Activated B cell treated with CpG ODN at 0.5 μM for 24 hours (primary cell): ENCODE measurements around the gene FAM120B. TPM values are rescaled to one million over a fixed set of nuclear protein-coding genes. Genes with fewer than 3 reads are reported as not detected.

ENCODE experiments used
- ATAC-seq: fragments of 200-7000 bp; cut with Tn5 transposase; one replicate; pipeline ENCODE4 v1.10.0; 2021; ENCODE audit warnings: low read depth, mild to moderate bottlenecking, moderate library complexity
- CTCF ChIA-PET: fragments of 350-600 bp; sonication (Branson Sonifier 250); formaldehyde crosslinking; loops from one replicate; lab custom pipeline; 2021; ENCODE audit warnings: antibody characterized with exemption; lab: Charles Lee
- POLR2A ChIA-PET: fragments of 350-600 bp; sonication (Branson Sonifier 250); formaldehyde crosslinking; loops from one replicate; lab custom pipeline; 2021; ENCODE audit warnings: antibody characterized with exemption; lab: Charles Lee
- DNase-seq: peaks from one replicate; pipeline ENCODE4 v3.0.0; 2022
- H3K27ac Mint-ChIP-seq: one replicate; pipeline ENCODE4 v1.8.0; 2020; ENCODE audit warnings: mixed read lengths
- H3K27me3 Mint-ChIP-seq: one replicate; pipeline ENCODE4 v1.8.0; 2021; ENCODE audit warnings: mixed read lengths
- H3K36me3 Mint-ChIP-seq: one replicate; pipeline ENCODE4 v1.8.0; 2021; ENCODE audit warnings: low read depth, mixed read lengths
- H3K4me1 Mint-ChIP-seq: one replicate; pipeline ENCODE4 v1.8.0; 2021; ENCODE audit warnings: mixed read lengths
- H3K4me3 Mint-ChIP-seq: one replicate; pipeline ENCODE4 v1.8.0; 2020; ENCODE audit warnings: mild to moderate bottlenecking, mixed read lengths
- H3K9me3 Mint-ChIP-seq: one replicate; pipeline ENCODE4 v1.8.0; 2020; ENCODE audit warnings: mixed read lengths
- intact Hi-C: fragments of 100-400 bp; cut with micrococcal nuclease; formaldehyde crosslinking; loops from one replicate; pipeline ENCODE4 v1.15.1; 2024
- total RNA-seq: library from RNA; stranded (reverse); gene quantifications from 2 replicates; pipeline ENCODE4 v1.2.3, GENCODE V29; 2022
- TF ChIP-seq, protein P1 (sequence below): fragments of 200-600 bp; IDR thresholded peaks from one replicate; pipeline ENCODE4 v1.8.0; 2022; ENCODE audit warnings: antibody characterized with exemption, mild to moderate bottlenecking

Gene FAM120B
- total RNA-seq, 1 donor from 2014 or later: 35.1 TPM

DNA sequence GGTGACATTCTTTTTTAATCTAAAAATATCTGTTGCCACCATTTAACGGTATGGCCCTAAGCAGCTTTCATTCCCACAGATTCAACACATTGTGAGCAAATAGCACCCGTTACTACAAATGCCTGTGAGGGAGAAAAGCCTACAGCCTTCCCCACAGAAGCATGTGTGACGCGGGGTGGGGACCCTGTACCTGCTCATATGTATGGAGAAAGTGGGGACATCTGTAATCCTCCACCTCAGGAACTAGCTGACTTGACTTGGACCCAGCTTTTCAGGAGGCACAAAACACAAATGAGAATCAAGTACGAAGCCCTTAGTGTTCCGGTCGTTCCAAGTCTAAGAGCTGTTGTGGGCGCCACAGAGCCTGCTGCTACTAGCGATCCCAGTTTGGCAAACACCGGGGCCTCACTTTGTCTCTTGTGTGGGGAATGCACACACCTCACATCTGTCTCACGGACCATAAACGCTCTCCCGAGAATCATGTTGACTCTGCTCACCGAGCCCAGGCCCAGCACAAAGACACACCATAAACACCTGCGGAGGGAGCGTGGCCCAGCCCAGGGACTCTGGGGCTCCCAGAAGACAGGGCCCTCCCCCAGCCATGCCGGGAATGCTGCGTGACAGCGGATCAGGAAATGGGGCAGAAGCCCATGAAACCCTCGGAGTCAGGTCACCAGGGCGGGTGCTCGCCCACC lies 37.3 kb upstream of the FAM120B start:
- intact Hi-C loops: no loop called here
- no peaks in the 10 kb centered on the region for H3K9me3 Mint-ChIP-seq
- no peak overlapping the region for H3K27ac Mint-ChIP-seq
- ATAC-seq: no peak
- H3K27me3 Mint-ChIP-seq: no peaks in the 10 kb centered on the region
- TF ChIP-seq, protein P1, sequence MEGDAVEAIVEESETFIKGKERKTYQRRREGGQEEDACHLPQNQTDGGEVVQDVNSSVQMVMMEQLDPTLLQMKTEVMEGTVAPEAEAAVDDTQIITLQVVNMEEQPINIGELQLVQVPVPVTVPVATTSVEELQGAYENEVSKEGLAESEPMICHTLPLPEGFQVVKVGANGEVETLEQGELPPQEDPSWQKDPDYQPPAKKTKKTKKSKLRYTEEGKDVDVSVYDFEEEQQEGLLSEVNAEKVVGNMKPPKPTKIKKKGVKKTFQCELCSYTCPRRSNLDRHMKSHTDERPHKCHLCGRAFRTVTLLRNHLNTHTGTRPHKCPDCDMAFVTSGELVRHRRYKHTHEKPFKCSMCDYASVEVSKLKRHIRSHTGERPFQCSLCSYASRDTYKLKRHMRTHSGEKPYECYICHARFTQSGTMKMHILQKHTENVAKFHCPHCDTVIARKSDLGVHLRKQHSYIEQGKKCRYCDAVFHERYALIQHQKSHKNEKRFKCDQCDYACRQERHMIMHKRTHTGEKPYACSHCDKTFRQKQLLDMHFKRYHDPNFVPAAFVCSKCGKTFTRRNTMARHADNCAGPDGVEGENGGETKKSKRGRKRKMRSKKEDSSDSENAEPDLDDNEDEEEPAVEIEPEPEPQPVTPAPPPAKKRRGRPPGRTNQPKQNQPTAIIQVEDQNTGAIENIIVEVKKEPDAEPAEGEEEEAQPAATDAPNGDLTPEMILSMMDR: no peak
- CTCF ChIA-PET: no interaction called here
- H3K36me3 Mint-ChIP-seq: no peaks in the 10 kb centered on the region
- no peak overlapping the region for H3K4me3 Mint-ChIP-seq
- POLR2A ChIA-PET: no interaction called here
- DNase-seq: no peak
- H3K4me1 Mint-ChIP-seq: peaks cover 22% of the 10 kb centered on the region

DNA sequence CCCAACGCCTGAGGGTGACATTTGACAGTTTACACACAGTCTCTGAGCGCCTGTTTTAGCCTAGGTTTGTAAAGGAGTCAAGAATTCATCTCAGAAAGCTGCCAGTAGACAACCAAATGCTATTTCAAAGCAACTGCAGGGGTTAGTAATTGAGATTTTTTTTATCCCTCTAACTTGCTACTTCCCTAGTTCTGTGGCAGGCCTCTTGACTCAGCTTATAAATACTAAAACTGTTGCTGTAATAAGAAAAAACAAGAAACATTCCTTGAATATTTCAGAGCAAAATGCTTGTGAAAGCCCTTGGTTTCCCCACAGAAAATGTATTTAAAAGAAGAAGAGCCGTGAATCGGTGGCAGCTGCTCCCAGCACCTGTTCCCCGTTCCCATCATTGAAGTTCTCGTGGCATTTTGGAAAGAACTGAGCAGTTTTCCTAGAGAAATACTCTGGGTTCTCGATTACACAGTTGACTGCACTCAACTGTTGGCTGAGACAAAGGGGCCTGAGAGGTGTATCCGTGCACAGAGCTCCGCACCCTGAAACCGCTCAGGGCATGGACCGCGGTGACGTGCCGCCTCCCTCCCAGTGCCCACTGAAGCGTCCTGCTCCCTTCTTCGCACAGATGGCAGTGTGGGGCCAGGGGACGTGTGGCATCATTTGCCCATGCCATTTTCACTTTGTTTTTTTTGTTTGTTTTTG lies 36.6 kb upstream of the FAM120B start:
- intact Hi-C loops: no loop called here
- ChIA-PET POLR2A (no interaction called here), CTCF (no interaction called here)
- no peaks in the 10 kb centered on the region for H3K9me3 Mint-ChIP-seq
- peaks cover 22% of the 10 kb centered on the region for H3K4me1 Mint-ChIP-seq
- ATAC-seq: no peak
- H3K27ac Mint-ChIP-seq: no peak overlapping the region
- no peaks in the 10 kb centered on the region for H3K36me3 Mint-ChIP-seq
- TF ChIP-seq, protein P1: no peak
- H3K4me3 Mint-ChIP-seq: peak overlapping the region; percentile 28
- no peak for DNase-seq
- H3K27me3 Mint-ChIP-seq: no peaks in the 10 kb centered on the region

DNA sequence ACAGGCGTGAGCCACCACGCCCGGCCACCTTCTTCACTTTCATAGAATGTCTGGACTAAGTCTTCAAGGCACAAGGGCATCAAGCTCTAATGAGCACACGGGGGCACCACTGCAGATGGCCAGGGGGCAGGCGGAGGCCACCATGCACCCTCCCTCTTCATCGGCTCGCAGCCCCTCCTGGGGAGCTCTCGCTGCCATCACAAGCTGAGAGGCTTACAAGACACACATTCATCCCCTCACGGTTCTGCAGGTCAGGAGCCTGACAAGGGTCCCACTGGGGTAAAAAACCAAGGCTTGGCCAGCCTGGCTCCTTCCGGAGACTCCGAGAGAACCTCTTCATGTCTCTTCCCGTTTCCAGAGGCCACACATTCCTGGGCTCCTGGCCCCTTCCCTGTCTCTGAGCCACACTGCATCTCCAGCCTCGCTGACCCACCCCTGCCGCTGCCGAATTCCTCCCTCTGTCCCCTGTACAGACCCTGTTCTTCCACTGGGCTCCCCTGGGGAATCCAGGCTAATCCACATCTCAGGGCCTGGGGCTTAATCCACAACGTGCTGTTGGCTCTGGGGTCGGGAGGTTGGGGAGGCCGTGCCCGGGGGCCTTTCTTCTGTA lies 35.5 kb upstream of the FAM120B start:
- Mint-ChIP-seq H3K27ac (no peak overlapping the region), H3K36me3 (no peaks in the 10 kb centered on the region), H3K9me3 (no peaks in the 10 kb centered on the region), H3K4me1 (peaks cover 22% of the 10 kb centered on the region), H3K4me3 (peak overlapping the region; percentile 87), H3K27me3 (no peaks in the 10 kb centered on the region)
- CTCF ChIA-PET: no interaction called here
- intact Hi-C loops: no loop called here
- ATAC-seq (no peak), DNase-seq (no peak)
- POLR2A ChIA-PET: no interaction called here
- TF ChIP-seq, protein P1: no peak

DNA sequence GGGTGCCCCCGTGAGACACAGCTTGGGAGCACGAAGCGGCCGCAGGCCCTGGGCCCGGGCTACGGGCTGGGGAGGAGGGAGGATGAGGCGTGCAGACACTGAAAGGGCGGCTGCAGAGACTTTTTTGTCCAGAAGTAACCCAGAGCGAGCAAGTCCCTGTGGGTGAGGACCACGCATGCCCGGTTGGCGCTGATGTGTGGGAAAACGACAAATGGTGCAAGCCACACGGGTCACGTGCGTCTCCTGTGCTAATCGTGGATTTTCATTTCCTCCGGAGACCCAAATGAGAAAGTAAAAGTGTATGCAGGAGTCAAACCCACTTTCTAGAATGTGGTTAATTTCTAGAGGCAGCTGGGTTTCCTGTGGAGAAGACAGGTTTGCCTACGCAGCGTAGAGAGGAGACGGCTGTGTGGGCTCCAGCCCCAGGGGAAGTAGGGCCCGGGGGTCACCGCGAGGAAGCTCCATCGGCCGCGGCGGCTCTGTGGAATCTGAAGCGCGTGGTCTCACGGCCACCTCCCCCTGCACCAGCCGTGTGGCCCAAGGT lies 34.7 kb upstream of the FAM120B start:
- peak overlapping the region; percentile 77 for H3K27ac Mint-ChIP-seq
- H3K4me3 Mint-ChIP-seq: peak overlapping the region; percentile 87
- TF ChIP-seq, protein P1: no peak
- ChIA-PET CTCF (interaction anchor here (0.6 kb wide), 1 partner anchor 19 kb away, joined by 3 read pairs; the partner anchor contains the start of gene DLL1), POLR2A (interaction anchor here (0.8 to 1.3 kb wide), 3 partner anchors 8 to 184 kb away, joined by 3 to 5 read pairs (median 4); no protein-coding TSS in a partner anchor)
- H3K4me1 Mint-ChIP-seq: peaks cover 22% of the 10 kb centered on the region
- ATAC-seq (peak; percentile 88), DNase-seq (peak; percentile 53)
- H3K36me3 Mint-ChIP-seq: no peaks in the 10 kb centered on the region
- no peaks in the 10 kb centered on the region for H3K9me3 Mint-ChIP-seq
- H3K27me3 Mint-ChIP-seq: no peaks in the 10 kb centered on the region
- intact Hi-C loops: loop anchor here (1.0 to 2.0 kb wide), 2 partner anchors 20 to 35 kb away; partner anchors contain the start of gene FAM120B
